Kidney epithelial cell (primary cell): ENCODE measurements around the gene TENT5C. TPM values are rescaled to one million over a fixed set of nuclear protein-coding genes. Genes with fewer than 3 reads are reported as not detected.

Experiments used
- DNase-seq: peaks from one replicate; pipeline ENCODE4 v3.0.0-alpha.2; 2010; ENCODE audit warnings: low read depth
- H3K27me3 ChIP-seq: 2 replicates; pipeline ENCODE4 v1.6.0; 2011; ENCODE audit warnings: low read length; ENCODE audit not compliant: control insufficient read depth, insufficient read depth
- H3K36me3 ChIP-seq: 2 replicates; pipeline ENCODE4 v1.5.1; 2011; ENCODE audit warnings: low read length; ENCODE audit not compliant: control insufficient read depth, insufficient read depth
- H3K4me3 ChIP-seq: 2 replicates; pipeline ENCODE4 v1.5.1; 2011; ENCODE audit warnings: low read depth, mild to moderate bottlenecking, control low read depth, low read length
- CTCF ChIP-seq: IDR thresholded peaks from 2 replicates; pipeline ENCODE4 v1.5.1; 2011; ENCODE audit warnings: mild to moderate bottlenecking, moderate library complexity, low read length, control low read depth, inconsistent platforms; ENCODE audit not compliant: insufficient read depth, poor library complexity, severe bottlenecking
- total RNA-seq: library from RNA; depleted of rRNA; stranded (reverse); fragments of >200 nt; gene quantifications from 2 replicates; pipeline ENCODE4 v1.2.3, GENCODE V29; 2015

The TENT5C gene
- total RNA-seq, 1 donor from 2014 or later, result 0.13 TPM

GRCh38 chr1:117643601-117644000 lies 37.8 kb downstream of the TENT5C start:
- no peak for TF ChIP-seq CTCF

GRCh38 chr1:117644696-117645311 lies 39.0 kb downstream of the TENT5C start:
- Histone ChIP-seq H3K4me3 (no peak overlapping the region), H3K27me3 (no peaks in the 10 kb centered on the region), H3K36me3 (no peaks in the 10 kb centered on the region)
- no peak for DNase-seq
- TF ChIP-seq CTCF, result no peak

More at GRCh38 chr1:117643601-117644000, 37.8 kb downstream of the TENT5C start:
- no peaks in the 10 kb centered on the region for H3K27me3 ChIP-seq
- no peak overlapping the region for H3K4me3 ChIP-seq
- no peaks in the 10 kb centered on the region for H3K36me3 ChIP-seq
- DNase-seq, result no peak

GRCh38 chr1:117645343-117645742 lies 39.5 kb downstream of the TENT5C start:
- H3K27me3 ChIP-seq, result no peaks in the 10 kb centered on the region
- H3K36me3 ChIP-seq, result no peaks in the 10 kb centered on the region
- H3K4me3 ChIP-seq, result no peak overlapping the region
- TF ChIP-seq CTCF, result no peak
- no peak for DNase-seq

- H3K27me3 ChIP-seq, result no peaks in the 10 kb centered on the region
- no peaks in the 10 kb centered on the region for H3K36me3 ChIP-seq
- H3K4me3 ChIP-seq, result no peak overlapping the region
- TF ChIP-seq CTCF, result no peak
- DNase-seq, result no peak
Measured at GRCh38 chr1:117646007-117646811, 40.4 kb downstream of the TENT5C start.

GRCh38 chr1:117646956-117647355 lies 41.1 kb downstream of the TENT5C start:
- H3K36me3 ChIP-seq, result no peaks in the 10 kb centered on the region
- H3K4me3 ChIP-seq, result no peak overlapping the region
- no peak for DNase-seq
- H3K27me3 ChIP-seq, result no peaks in the 10 kb centered on the region
- no peak for TF ChIP-seq CTCF

GRCh38 chr1:117648015-117648414 lies 42.2 kb downstream of the TENT5C start:
- TF ChIP-seq CTCF, result no peak
- DNase-seq, result no peak

More at GRCh38 chr1:117648015-117648414, 42.2 kb downstream of the TENT5C start:
- Histone ChIP-seq H3K36me3 (no peaks in the 10 kb centered on the region), H3K27me3 (no peaks in the 10 kb centered on the region), H3K4me3 (no peak overlapping the region)
